ENCODE data around the gene UFC1. TPM values are rescaled to one million over a fixed set of nuclear protein-coding genes. Genes with fewer than 3 reads are reported as not detected.

Gene UFC1
- total RNA-seq, 1 donor from 2014 or later = 84.4 TPM

DNA sequence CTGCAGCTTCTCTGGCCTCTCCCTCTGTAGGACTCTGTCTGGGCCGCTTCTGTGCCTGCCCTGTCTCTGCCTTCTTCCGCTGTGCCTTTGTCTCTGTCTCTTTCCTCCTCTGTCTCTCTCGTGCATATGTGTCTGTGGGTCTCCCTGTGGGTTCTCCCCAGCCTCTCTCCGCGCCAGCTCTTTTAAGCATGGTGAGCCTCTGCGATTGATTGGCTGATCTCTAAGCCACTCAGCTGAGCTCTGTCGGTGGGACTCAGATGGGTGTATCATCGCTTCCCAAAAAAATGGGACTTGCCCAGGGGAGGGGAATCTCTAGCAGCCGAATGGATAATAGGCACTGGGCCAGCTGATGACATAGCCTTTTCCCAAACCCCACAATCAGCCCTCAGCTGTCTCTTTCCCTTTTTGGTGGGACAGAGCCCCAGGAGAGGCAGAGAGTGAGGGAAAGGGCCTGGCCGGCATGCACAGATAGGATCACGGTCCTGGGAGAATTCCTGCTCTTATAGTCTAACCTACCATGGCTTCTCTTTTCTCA lies 45.2 kb downstream of the UFC1 start, which contains the start of gene ADAMTS4:
Gene ADAMTS4 (minus strand): TSS at position 158 of the 535 bp plus-strand sequence. CDS start 427 bp downstream, outside the sequence.
- TF ChIP-seq, protein P1, sequence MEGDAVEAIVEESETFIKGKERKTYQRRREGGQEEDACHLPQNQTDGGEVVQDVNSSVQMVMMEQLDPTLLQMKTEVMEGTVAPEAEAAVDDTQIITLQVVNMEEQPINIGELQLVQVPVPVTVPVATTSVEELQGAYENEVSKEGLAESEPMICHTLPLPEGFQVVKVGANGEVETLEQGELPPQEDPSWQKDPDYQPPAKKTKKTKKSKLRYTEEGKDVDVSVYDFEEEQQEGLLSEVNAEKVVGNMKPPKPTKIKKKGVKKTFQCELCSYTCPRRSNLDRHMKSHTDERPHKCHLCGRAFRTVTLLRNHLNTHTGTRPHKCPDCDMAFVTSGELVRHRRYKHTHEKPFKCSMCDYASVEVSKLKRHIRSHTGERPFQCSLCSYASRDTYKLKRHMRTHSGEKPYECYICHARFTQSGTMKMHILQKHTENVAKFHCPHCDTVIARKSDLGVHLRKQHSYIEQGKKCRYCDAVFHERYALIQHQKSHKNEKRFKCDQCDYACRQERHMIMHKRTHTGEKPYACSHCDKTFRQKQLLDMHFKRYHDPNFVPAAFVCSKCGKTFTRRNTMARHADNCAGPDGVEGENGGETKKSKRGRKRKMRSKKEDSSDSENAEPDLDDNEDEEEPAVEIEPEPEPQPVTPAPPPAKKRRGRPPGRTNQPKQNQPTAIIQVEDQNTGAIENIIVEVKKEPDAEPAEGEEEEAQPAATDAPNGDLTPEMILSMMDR (IDR thresholded peaks at IDR 0.05) = no peak
- Histone ChIP-seq H3K27me3 (no peaks in the 10 kb centered on the region), H3K36me3 (peaks cover 9% of the 10 kb centered on the region), H3K27ac (peak within 1 kb of the TSS; percentile 98), H3K4me3 (peak within 1 kb of the TSS; percentile 37), H3K4me1 (peaks cover 64% of the 10 kb centered on the region), H3K9me3 (no peaks in the 10 kb centered on the region)
- intact Hi-C loops (cut with DNase I) = no loop called here
- ATAC-seq = no peak
- DNase-seq = no peak

DNA sequence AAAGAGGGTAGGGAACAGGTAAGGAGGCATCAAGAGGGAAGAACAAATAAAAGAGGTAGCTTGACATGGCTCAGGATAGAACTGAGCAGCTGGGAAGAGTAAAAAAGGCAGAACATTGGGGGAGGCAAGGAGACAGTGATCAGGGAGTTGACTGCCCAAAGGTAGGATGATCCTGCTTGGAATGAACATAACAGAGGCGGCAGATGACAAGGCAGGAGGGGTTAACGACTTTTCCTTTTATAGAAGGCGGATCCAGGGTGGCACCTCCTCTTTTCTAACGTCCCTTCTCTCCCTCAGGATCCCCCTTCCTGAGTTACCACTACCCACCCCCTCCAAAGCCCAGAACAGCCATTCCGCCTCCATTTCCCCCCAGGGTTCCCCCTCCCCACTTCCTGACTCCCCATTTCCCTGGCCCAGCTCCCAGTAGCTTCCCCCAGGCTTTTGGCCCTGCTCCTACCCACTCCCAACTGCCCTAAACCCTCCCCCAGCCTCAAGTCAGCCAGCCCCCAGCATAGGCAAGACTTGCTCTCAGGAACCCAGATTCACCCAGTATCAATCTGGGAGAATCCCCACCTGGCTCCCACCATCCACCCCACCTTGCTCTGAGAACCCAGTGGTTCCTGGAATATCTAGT lies 45.8 kb downstream of the UFC1 start:
- H3K4me3 ChIP-seq = no peak overlapping the region
- H3K4me1 ChIP-seq = peaks cover 68% of the 10 kb centered on the region
- intact Hi-C loops (cut with DNase I) = no loop called here

GRCh38 chr1:161200421-161200991 lies 46.7 kb downstream of the UFC1 start:
- no peak for DNase-seq
- Histone ChIP-seq H3K27ac (peak overlapping the region; percentile 98), H3K4me3 (no peak overlapping the region), H3K9me3 (no peaks in the 10 kb centered on the region), H3K27me3 (no peaks in the 10 kb centered on the region), H3K36me3 (peaks cover 24% of the 10 kb centered on the region), H3K4me1 (peaks cover 74% of the 10 kb centered on the region)
- intact Hi-C loops (cut with DNase I) = no loop called here
- ATAC-seq = no peak
- TF ChIP-seq, protein P1 (IDR thresholded peaks at IDR 0.05) = no peak

More for the DNA sequence above, 45.8 kb downstream of the UFC1 start:
- H3K36me3 ChIP-seq = peaks cover 15% of the 10 kb centered on the region
- peak overlapping the region; percentile 98 for H3K27ac ChIP-seq
- no peaks in the 10 kb centered on the region for H3K27me3 ChIP-seq
- ATAC-seq = no peak
- H3K9me3 ChIP-seq = no peaks in the 10 kb centered on the region
- TF ChIP-seq, protein P1 (IDR thresholded peaks at IDR 0.05) = no peak
- DNase-seq = no peak

- intact Hi-C loops (cut with DNase I) = no loop called here
These were observed 47.4 kb downstream of the UFC1 start for GRCh38 chr1:161200992-161201835.

More at GRCh38 chr1:161200992-161201835, 47.4 kb downstream of the UFC1 start:
- peaks cover 74% of the 10 kb centered on the region for H3K4me1 ChIP-seq
- H3K9me3 ChIP-seq = no peaks in the 10 kb centered on the region
- H3K4me3 ChIP-seq = peak overlapping the region; percentile 89
- peaks cover 28% of the 10 kb centered on the region for H3K36me3 ChIP-seq
- peak overlapping the region; percentile 98 for H3K27ac ChIP-seq
- ATAC-seq (peak; percentile 6), DNase-seq (no peak)
- H3K27me3 ChIP-seq = no peaks in the 10 kb centered on the region
- TF ChIP-seq, protein P1 (IDR thresholded peaks at IDR 0.05) = no peak

Measured in upper lobe of right lung (tissue), 1 donor.